ENCODE measurements around the gene RPL15. TPM values are rescaled to one million over a fixed set of nuclear protein-coding genes. Genes with fewer than 3 reads are reported as not detected.

Gene RPL15
- total and polyA plus RNA-seq, 10 of the 15 experiments (the other 5 are each of a cell fraction or from before 2014, with no cell fraction given): 2,885 to 10,761 (median 4,017) TPM

DNA sequence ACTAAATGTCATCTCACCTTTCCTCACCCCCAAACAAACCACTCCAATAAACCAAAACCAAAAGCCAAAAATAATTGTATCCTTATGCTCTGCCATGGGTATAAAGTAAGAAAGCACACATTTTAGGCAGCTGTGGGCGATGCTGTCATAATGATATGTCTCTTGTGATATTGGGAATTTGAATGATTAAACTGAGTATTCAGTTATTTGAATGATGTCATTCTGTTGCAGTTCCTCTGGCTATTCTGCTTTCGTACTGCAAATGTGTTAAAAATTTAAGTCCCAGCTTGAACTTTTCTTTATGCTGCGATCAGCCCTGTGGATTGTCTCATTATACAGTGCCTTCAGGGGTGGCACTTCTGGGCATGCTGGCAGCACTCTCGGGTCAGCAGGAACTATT lies 17.3 kb downstream of the RPL15 start:
- in situ Hi-C loops (cut with MboI): loop anchor here (25.0 kb wide), 1 partner anchor 1853 kb away; the partner anchor contains the start of genes NGLY1 and OXSM
- no TSS peak for BruUV-seq (replicated peaks)
- no peak overlapping the region for H3K4me3 ChIP-seq
- FAIRE-seq (no peak), ATAC-seq (no peak), DNase-seq (ENCODE audit: low read depth, low spot score) (no peak)
- H3K9me3 ChIP-seq (replicated peaks; ENCODE audit: control insufficient read depth, insufficient read depth, low read length): no peaks in the 10 kb centered on the region
- ChIA-PET SMC1A (ENCODE audit: uncharacterized antibody, unreplicated experiment) (no interaction called here), POLR2A (no interaction called here), CTCF (interaction anchor here (0.8 kb wide), 1 partner anchor 16 kb away, joined by 3 read pairs; no protein-coding TSS in a partner anchor), RAD21 (ENCODE audit: unreplicated experiment) (interaction anchor here (1.0 kb wide), 1 partner anchor 28 kb away, joined by 3 read pairs; no protein-coding TSS in a partner anchor)
- H3K9ac ChIP-seq (ENCODE audit: control insufficient read depth, insufficient read depth, low read length): no peak overlapping the region
- H3K4me2 ChIP-seq (ENCODE audit: control insufficient read depth, insufficient read depth): no peak overlapping the region
- intact Hi-C loops (cut with micrococcal nuclease; ENCODE audit: unreplicated experiment): no loop called here
- H3K79me2 ChIP-seq (ENCODE audit: control insufficient read depth, insufficient read depth, low read length): no peaks in the 10 kb centered on the region
- H3K4me1 ChIP-seq (ENCODE audit: control insufficient read depth, insufficient read depth, low read length): no peaks in the 10 kb centered on the region
- no peak for TF ChIP-seq FOXK2 (IDR thresholded peaks at IDR 0.05)
- TF ChIP-seq SPI1 (IDR thresholded peaks at IDR 0.05; ENCODE audit: borderline replicate concordance, insufficient read depth, low read depth, low read length): no peak
- TF ChIP-seq, protein P1, sequence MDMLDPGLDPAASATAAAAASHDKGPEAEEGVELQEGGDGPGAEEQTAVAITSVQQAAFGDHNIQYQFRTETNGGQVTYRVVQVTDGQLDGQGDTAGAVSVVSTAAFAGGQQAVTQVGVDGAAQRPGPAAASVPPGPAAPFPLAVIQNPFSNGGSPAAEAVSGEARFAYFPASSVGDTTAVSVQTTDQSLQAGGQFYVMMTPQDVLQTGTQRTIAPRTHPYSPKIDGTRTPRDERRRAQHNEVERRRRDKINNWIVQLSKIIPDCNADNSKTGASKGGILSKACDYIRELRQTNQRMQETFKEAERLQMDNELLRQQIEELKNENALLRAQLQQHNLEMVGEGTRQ (IDR thresholded peaks at IDR 0.05; ENCODE audit: borderline replicate concordance, low read depth, low read length): no peak
- TF ChIP-seq PAX5 (IDR thresholded peaks at IDR 0.05; ENCODE audit: borderline replicate concordance, low read depth, low read length): no peak
- TF ChIP-seq TCF3 (IDR thresholded peaks at IDR 0.05; ENCODE audit: borderline replicate concordance, insufficient read depth, low read depth, low read length): no peak
- no peak for TF ChIP-seq SP1 (IDR thresholded peaks at IDR 0.05; ENCODE audit: low read depth, low read length)
- TF ChIP-seq FOXM1 (IDR thresholded peaks at IDR 0.05; ENCODE audit: low read depth, low read length): no peak
- no peak for TF ChIP-seq ZZZ3 (IDR thresholded peaks at IDR 0.05; ENCODE audit: control insufficient read depth, insufficient read length, low read depth)
- TF ChIP-seq JUNB (IDR thresholded peaks at IDR 0.05): no peak
- no peak for TF ChIP-seq MYC (IDR thresholded peaks at IDR 0.05; ENCODE audit: insufficient read depth, insufficient read length, insufficient replicate concordance, low read length, severe bottlenecking)
- no peak for TF ChIP-seq POLR2A (IDR thresholded peaks at IDR 0.05; ENCODE audit: low read depth, low read length)
- TF ChIP-seq SMAD5 (IDR thresholded peaks at IDR 0.05; ENCODE audit: low read depth): no peak
- no peak for TF ChIP-seq YBX1 (IDR thresholded peaks at IDR 0.05)
- TF ChIP-seq PML (IDR thresholded peaks at IDR 0.05; ENCODE audit: low read length): no peak
- TF ChIP-seq PBX3 (IDR thresholded peaks at IDR 0.05; ENCODE audit: insufficient replicate concordance, low read depth, low read length): no peak
- TF ChIP-seq, protein P2, sequence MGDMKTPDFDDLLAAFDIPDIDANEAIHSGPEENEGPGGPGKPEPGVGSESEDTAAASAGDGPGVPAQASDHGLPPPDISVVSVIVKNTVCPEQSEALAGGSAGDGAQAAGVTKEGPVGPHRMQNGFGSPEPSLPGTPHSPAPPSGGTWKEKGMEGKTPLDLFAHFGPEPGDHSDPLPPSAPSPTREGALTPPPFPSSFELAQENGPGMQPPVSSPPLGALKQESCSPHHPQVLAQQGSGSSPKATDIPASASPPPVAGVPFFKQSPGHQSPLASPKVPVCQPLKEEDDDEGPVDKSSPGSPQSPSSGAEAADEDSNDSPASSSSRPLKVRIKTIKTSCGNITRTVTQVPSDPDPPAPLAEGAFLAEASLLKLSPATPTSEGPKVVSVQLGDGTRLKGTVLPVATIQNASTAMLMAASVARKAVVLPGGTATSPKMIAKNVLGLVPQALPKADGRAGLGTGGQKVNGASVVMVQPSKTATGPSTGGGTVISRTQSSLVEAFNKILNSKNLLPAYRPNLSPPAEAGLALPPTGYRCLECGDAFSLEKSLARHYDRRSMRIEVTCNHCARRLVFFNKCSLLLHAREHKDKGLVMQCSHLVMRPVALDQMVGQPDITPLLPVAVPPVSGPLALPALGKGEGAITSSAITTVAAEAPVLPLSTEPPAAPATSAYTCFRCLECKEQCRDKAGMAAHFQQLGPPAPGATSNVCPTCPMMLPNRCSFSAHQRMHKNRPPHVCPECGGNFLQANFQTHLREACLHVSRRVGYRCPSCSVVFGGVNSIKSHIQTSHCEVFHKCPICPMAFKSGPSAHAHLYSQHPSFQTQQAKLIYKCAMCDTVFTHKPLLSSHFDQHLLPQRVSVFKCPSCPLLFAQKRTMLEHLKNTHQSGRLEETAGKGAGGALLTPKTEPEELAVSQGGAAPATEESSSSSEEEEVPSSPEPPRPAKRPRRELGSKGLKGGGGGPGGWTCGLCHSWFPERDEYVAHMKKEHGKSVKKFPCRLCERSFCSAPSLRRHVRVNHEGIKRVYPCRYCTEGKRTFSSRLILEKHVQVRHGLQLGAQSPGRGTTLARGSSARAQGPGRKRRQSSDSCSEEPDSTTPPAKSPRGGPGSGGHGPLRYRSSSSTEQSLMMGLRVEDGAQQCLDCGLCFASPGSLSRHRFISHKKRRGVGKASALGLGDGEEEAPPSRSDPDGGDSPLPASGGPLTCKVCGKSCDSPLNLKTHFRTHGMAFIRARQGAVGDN (IDR thresholded peaks at IDR 0.05): no peak
- H3K27me3 ChIP-seq (replicated peaks in 1 of 2; ENCODE audit: control insufficient read depth in 2 of 2, insufficient read depth in 2 of 2, low read length in 1 of 2): no peaks in the 10 kb centered on the region
- H2AFZ ChIP-seq (ENCODE audit: control insufficient read depth, low read depth, low read length): no peak overlapping the region
- H4K20me1 ChIP-seq (ENCODE audit: control insufficient read depth, insufficient read depth): no peaks in the 10 kb centered on the region
- WGBS (ENCODE audit: insufficient coverage, insufficient replicate concordance, low lambda C conversion rate, missing lambda C conversion rate): 59% methylated on average over 4 of the region's 4 CpGs
- no peaks in the 10 kb centered on the region for H3K36me3 ChIP-seq (ENCODE audit: control insufficient read depth in 2 of 2, insufficient read depth in 2 of 2, low read length in 1 of 2)
- no peak overlapping the region for H3K27ac ChIP-seq (ENCODE audit: control insufficient read depth, insufficient read depth)
